Thyroid gland (tissue), 4 donors: ENCODE data around the gene CUTC.

Experiments used
- POLR2A ChIP-seq, 2 donors: fragments of 450-650 bp; IDR thresholded peaks; one replicate each; pipeline ENCODE4 v1.6.1; 2017; ENCODE audit warnings: antibody characterized with exemption in 2 of 2, mild to moderate bottlenecking in 2 of 2, moderate library complexity in 1 of 2
- TF ChIP-seq, protein P1 (sequence below), 6 experiments: fragments of 200-600 bp in 3 of 6; fragments of 450-650 bp in 3 of 6; sonication (generic) in 3 of 6; IDR thresholded peaks; one replicate each; pipeline ENCODE4 v1.5.1; 2016 to 2019; ENCODE audit warnings: antibody characterized with exemption in 6 of 6, mild to moderate bottlenecking in 2 of 6, inconsistent platforms in 1 of 6, moderate library complexity in 1 of 6

DNA sequence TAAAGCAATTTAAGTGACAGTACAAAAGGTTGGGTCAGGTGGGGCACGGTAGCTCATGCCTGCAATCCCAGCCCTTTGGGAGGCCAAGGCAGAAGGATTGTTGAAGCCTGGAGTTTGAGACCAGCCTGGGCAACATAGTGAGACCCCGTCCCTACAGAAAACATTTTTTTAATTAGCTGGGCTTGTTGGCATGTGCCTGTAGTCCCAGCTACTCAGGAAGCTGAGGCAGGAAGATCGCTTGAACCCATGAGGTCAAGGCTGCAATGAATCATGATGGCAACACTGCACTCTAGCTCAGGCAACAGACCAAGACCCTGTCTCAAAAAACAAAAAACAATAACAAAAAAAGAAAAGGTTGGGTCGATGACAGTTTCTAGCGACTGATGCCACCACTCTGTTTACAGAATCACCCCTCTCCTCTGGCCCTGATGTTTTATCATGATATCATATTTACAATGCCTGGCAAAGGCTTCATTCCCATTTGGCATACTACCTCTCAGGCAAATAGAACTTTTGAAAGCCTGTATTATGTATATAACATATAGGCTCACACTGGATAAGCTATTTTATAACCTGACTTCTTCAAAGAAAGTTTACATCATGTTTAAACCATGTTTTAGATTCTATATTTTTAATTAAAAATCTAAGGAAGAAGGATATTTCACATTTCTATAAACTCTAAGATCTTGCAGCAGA, 49.8 kb downstream of the CUTC start:
- no peak for TF ChIP-seq POLR2A (IDR thresholded peaks at IDR 0.05)
- TF ChIP-seq, protein P1, sequence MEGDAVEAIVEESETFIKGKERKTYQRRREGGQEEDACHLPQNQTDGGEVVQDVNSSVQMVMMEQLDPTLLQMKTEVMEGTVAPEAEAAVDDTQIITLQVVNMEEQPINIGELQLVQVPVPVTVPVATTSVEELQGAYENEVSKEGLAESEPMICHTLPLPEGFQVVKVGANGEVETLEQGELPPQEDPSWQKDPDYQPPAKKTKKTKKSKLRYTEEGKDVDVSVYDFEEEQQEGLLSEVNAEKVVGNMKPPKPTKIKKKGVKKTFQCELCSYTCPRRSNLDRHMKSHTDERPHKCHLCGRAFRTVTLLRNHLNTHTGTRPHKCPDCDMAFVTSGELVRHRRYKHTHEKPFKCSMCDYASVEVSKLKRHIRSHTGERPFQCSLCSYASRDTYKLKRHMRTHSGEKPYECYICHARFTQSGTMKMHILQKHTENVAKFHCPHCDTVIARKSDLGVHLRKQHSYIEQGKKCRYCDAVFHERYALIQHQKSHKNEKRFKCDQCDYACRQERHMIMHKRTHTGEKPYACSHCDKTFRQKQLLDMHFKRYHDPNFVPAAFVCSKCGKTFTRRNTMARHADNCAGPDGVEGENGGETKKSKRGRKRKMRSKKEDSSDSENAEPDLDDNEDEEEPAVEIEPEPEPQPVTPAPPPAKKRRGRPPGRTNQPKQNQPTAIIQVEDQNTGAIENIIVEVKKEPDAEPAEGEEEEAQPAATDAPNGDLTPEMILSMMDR (IDR thresholded peaks at IDR 0.05): no peak
